K562 (cell line): ENCODE measurements around the gene NSUN6. TPM values are rescaled to one million over a fixed set of nuclear protein-coding genes. Genes with fewer than 3 reads are reported as not detected.

Source experiments
- ASH1L ChIP-seq: fragments of 450-650 bp; IDR thresholded peaks from 2 replicates; pipeline ENCODE4 v1.6.1; 2018; ENCODE audit warnings: borderline replicate concordance, mild to moderate bottlenecking, low read depth; ENCODE audit not compliant: partially characterized antibody
- CREB1 ChIP-seq, 2 experiments: sonication (generic) in 1 of 2; formaldehyde crosslinking in 1 of 2; IDR thresholded peaks; 2 replicates each; pipeline versions ENCODE4 v1.6.1 to v1.8.0; 2012 to 2022; ENCODE audit warnings: inconsistent platforms in 1 of 2, mild to moderate bottlenecking in 1 of 2, missing genetic modification reagents in 1 of 2, moderate library complexity in 1 of 2
- IRF2 ChIP-seq: sonication (generic); formaldehyde crosslinking; IDR thresholded peaks from 2 replicates; pipeline ENCODE4 v1.8.1; 2022; ENCODE audit warnings: mild to moderate bottlenecking, missing genetic modification reagents
- POLR2G ChIP-seq: fragments of 200-400 bp; formaldehyde crosslinking; IDR thresholded peaks from 2 replicates; pipeline ENCODE4 v1.6.1; 2017; ENCODE audit warnings: low read depth, mild to moderate bottlenecking, antibody characterized with exemption, low read length, moderate library complexity
- RBM25 ChIP-seq: fragments of 200-400 bp; formaldehyde crosslinking; IDR thresholded peaks from 2 replicates; pipeline ENCODE4 v1.6.1; 2018; ENCODE audit warnings: low read length, low read depth, moderate library complexity; ENCODE audit not compliant: severe bottlenecking
- ZNF175 ChIP-seq: fragments of 200-800 bp; sonication (Bioruptor generic); IDR thresholded peaks from 2 replicates; pipeline ENCODE4 v1.6.1; 2016; ENCODE audit warnings: low read depth, mild to moderate bottlenecking, missing genetic modification characterization, missing compliant biosample characterization
- ZNF780A ChIP-seq: fragments of 250-450 bp; sonication (Bioruptor Pico); IDR thresholded peaks from 2 replicates; pipeline ENCODE4 v1.5.0; 2021; ENCODE audit warnings: mild to moderate bottlenecking
- polyA plus RNA-seq, 8 experiments: library from polyadenylated mRNA; depleted of rRNA in 4 of 8; stranded (reverse) in 5 of 8; unstranded in 3 of 8; fragments of >200 nt; fragmentation: Nextera tagmentation in 2 of 8; fragmentation: Illumina TruSeq in 1 of 8; extraction: Ambion mirVana in 2 of 8; extraction: Trizol in 1 of 8; gene quantifications; 2 replicates each; pipeline versions ENCODE4 v1.2.1 to v1.2.3, GENCODE V29; 2011 to 2014; ENCODE audit warnings: inconsistent platforms in 1 of 8, missing spikeins in 1 of 8
- total RNA-seq, 7 experiments: library from RNA; depleted of rRNA in 6 of 7; stranded (reverse); fragments of >200 nt in 6 of 7; fragmentation: Illumina TruSeq in 2 of 7; extraction: Trizol in 2 of 7; gene quantifications; 2 replicates each; pipeline versions ENCODE4 v1.2.1 to v1.2.3, GENCODE V29; 2011 to 2021; ENCODE audit warnings: low replicate concordance in 1 of 7
- TF ChIP-seq, protein P1 (sequence below), 2 experiments: IDR thresholded peaks; 2 replicates each; pipeline ENCODE4 v1.6.1; 2012; ENCODE audit warnings: improper control_type of control experiment in 2 of 2, low read depth in 2 of 2, low read length in 2 of 2, borderline replicate concordance in 1 of 2
- TF ChIP-seq, protein P2 (sequence below): fragments of 450-650 bp; formaldehyde crosslinking; IDR thresholded peaks from 2 replicates; pipeline ENCODE4 v1.4.0; 2022; ENCODE audit warnings: missing genetic modification characterization
- TF ChIP-seq, protein P3 (sequence below): fragments of 250-450 bp; sonication (Bioruptor Pico); IDR thresholded peaks from 2 replicates; pipeline ENCODE4 v1.5.0; 2021; ENCODE audit warnings: mild to moderate bottlenecking, moderate library complexity
- TF ChIP-seq, protein P4 (sequence below): fragments of 450-650 bp; IDR thresholded peaks from 2 replicates; pipeline ENCODE4 v1.6.1; 2017; ENCODE audit warnings: mild to moderate bottlenecking, moderate library complexity
- TF ChIP-seq, protein P5 (sequence below): fragments of 250-450 bp; sonication (Bioruptor Pico); IDR thresholded peaks from 2 replicates; pipeline ENCODE4 v1.5.0; 2022; ENCODE audit warnings: mild to moderate bottlenecking
- TF ChIP-seq, protein P6 (sequence below): fragments of 250-450 bp; sonication (Bioruptor Pico); IDR thresholded peaks from 2 replicates; pipeline ENCODE4 v1.5.1; 2021; ENCODE audit warnings: mild to moderate bottlenecking

Gene NSUN6
- total and polyA plus RNA-seq, 9 of the 15 experiments (the other 6 are each of a cell fraction or from before 2014, with no cell fraction given), result 12.5 to 33.1 (median 24.2) TPM

DNA sequence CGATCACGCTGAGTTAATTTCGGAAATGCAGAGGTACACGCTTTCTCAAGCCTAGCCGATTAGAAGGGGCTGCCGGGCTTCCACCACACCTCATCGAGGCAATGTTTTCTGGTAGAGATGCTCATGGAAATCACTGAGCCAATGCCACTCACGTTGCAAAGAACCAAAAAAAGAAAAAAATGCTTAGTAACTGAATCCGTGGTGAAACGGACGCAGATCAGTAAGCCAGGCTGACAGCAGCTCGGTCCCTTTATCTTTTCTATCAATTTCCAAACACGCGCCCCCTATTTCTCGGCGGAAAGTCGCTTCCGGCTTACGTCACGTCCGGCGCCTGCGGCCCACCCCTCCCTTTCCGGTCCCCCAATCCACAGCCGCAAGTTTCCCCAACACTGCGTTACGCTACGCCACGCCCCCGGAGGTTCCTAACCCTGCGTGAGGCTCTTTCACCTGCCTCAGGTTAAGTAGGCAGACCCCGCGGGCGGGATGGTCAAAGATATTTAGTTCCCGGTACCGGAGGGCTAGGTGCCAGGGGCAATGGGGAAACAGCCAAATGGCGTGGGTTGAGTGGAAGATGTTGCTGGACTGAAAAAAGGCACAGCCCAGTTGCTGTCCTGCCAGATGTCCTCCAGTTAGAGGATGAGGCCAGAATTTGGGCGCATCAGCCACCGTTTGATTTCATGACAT is at the start of gene NSUN6 (continued):
- TF ChIP-seq, protein P1, sequence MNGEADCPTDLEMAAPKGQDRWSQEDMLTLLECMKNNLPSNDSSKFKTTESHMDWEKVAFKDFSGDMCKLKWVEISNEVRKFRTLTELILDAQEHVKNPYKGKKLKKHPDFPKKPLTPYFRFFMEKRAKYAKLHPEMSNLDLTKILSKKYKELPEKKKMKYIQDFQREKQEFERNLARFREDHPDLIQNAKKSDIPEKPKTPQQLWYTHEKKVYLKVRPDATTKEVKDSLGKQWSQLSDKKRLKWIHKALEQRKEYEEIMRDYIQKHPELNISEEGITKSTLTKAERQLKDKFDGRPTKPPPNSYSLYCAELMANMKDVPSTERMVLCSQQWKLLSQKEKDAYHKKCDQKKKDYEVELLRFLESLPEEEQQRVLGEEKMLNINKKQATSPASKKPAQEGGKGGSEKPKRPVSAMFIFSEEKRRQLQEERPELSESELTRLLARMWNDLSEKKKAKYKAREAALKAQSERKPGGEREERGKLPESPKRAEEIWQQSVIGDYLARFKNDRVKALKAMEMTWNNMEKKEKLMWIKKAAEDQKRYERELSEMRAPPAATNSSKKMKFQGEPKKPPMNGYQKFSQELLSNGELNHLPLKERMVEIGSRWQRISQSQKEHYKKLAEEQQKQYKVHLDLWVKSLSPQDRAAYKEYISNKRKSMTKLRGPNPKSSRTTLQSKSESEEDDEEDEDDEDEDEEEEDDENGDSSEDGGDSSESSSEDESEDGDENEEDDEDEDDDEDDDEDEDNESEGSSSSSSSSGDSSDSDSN (IDR thresholded peaks at IDR 0.05; ENCODE audit: borderline replicate concordance in 1 of 2, low read depth in 2 of 2, low read length in 2 of 2), result 0 out of 4 replicates have a peak, but pooled peaks of 1 of the 2 experiments have one; percentile 39
- TF ChIP-seq, protein P2, sequence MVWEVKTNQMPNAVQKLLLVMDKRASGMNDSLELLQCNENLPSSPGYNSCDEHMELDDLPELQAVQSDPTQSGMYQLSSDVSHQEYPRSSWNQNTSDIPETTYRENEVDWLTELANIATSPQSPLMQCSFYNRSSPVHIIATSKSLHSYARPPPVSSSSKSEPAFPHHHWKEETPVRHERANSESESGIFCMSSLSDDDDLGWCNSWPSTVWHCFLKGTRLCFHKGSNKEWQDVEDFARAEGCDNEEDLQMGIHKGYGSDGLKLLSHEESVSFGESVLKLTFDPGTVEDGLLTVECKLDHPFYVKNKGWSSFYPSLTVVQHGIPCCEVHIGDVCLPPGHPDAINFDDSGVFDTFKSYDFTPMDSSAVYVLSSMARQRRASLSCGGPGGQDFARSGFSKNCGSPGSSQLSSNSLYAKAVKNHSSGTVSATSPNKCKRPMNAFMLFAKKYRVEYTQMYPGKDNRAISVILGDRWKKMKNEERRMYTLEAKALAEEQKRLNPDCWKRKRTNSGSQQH (CRISPR knock-in tag), result no peak
- TF ChIP-seq POLR2G (peak; percentile 81), IRF2 (CRISPR knock-in tag) (no peak), ZNF175 (CRISPR knock-in tag) (no peak), ASH1L (no peak), CREB1 (IDR thresholded peaks at IDR 0.05) (peak; percentile 95), CREB1 (CRISPR knock-in tag; IDR thresholded peaks at IDR 0.05) (peak; percentile 95), ZNF780A (CRISPR knock-in tag) (no peak), RBM25 (no peak)
- TF ChIP-seq, protein P3, sequence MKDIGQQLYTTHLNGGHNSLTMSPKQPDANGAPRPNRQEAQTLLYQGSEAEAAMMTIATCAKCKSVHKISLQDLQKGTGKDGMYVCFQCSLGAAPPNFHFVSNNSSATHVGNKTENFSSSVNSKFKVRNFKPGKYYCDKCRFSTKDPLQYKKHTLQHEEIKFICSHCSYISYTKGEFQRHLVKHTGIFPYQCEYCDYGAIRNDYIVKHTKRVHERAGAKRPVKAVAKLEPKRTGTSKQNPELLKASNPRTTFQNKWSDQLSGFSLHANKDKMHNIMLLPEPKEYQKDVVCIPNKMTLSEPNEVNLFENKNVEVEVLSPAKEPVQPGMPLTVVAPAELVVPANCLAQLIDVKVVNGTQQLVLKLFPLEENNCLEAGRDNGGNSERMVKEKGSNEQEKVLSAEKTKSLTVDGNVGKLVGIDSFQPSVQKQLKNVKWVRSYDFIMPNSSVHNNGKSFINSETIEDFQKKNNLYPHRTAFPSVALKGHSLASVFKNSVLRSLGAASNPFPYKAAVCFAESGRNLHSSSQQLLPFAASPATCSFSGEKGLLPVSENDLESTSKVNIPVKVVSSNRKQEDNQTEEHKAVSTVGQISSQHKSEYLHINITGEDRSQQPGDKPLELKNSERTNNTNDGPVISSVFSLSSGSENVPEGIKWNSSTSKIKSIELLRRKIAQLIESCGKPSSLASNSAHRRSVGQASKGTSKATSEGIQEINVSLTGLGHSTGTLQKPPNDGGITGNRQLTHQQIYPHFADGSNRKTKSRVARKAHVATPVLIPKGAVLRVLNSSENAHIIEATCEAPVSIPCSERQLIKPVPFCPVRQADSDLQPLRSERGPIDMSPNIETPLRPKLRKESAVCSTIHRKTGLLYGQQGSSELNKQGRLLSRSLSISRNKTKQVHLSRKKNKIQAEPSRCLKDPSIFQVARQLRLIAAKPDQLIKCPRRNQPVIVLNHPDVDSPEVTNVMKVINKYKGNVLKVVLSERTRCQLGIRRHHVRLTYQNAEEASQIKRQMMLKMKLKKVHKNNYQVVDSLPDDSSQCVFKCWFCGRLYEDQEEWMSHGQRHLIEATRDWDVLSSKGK (CRISPR knock-in tag), result no peak
- TF ChIP-seq, protein P4, sequence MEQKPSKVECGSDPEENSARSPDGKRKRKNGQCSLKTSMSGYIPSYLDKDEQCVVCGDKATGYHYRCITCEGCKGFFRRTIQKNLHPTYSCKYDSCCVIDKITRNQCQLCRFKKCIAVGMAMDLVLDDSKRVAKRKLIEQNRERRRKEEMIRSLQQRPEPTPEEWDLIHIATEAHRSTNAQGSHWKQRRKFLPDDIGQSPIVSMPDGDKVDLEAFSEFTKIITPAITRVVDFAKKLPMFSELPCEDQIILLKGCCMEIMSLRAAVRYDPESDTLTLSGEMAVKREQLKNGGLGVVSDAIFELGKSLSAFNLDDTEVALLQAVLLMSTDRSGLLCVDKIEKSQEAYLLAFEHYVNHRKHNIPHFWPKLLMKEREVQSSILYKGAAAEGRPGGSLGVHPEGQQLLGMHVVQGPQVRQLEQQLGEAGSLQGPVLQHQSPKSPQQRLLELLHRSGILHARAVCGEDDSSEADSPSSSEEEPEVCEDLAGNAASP, result no peak
- TF ChIP-seq, protein P5, sequence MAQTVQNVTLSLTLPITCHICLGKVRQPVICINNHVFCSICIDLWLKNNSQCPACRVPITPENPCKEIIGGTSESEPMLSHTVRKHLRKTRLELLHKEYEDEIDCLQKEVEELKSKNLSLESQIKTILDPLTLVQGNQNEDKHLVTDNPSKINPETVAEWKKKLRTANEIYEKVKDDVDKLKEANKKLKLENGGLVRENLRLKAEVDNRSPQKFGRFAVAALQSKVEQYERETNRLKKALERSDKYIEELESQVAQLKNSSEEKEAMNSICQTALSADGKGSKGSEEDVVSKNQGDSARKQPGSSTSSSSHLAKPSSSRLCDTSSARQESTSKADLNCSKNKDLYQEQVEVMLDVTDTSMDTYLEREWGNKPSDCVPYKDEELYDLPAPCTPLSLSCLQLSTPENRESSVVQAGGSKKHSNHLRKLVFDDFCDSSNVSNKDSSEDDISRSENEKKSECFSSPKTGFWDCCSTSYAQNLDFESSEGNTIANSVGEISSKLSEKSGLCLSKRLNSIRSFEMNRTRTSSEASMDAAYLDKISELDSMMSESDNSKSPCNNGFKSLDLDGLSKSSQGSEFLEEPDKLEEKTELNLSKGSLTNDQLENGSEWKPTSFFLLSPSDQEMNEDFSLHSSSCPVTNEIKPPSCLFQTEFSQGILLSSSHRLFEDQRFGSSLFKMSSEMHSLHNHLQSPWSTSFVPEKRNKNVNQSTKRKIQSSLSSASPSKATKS (CRISPR knock-in tag), result no peak
- TF ChIP-seq, protein P6, sequence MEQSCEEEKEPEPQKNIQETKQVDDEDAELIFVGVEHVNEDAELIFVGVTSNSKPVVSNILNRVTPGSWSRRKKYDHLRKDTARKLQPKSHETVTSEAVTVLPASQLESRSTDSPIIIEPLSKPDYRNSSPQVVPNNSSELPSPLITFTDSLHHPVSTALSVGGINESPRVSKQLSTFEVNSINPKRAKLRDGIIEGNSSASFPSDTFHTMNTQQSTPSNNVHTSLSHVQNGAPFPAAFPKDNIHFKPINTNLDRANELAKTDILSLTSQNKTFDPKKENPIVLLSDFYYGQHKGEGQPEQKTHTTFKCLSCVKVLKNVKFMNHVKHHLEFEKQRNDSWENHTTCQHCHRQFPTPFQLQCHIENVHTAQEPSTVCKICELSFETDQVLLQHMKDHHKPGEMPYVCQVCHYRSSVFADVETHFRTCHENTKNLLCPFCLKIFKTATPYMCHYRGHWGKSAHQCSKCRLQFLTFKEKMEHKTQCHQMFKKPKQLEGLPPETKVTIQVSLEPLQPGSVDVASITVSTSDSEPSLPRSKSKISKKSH (CRISPR knock-in tag), result no peak
